Epithelial cell of proximal tubule (primary cell): ENCODE data around the gene ARFGEF2. TPM values are rescaled to one million over a fixed set of nuclear protein-coding genes. Genes with fewer than 3 reads are reported as not detected.

ENCODE experiments used
- DNase-seq: peaks from one replicate; pipeline ENCODE4 v3.0.0-alpha.2; 2011; ENCODE audit warnings: low read depth
- H3K4me3 ChIP-seq: 2 replicates; pipeline ENCODE4 v1.5.1; 2011; ENCODE audit warnings: low read depth, mild to moderate bottlenecking, low read length
- CTCF ChIP-seq: conservative IDR thresholded peaks from 2 replicates; pipeline ENCODE4 v1.5.1; 2012; ENCODE audit warnings: low read depth, mild to moderate bottlenecking, low read length
- total RNA-seq: library from RNA; depleted of rRNA; stranded (reverse); fragments of >200 nt; gene quantifications from 2 replicates; pipeline ENCODE4 v1.2.3, GENCODE V29; 2015

The ARFGEF2 gene
- total RNA-seq, 1 donor from 2014 or later, result 20.5 TPM

GRCh38 chr20:48891235-48892048, 30.1 kb upstream of the ARFGEF2 start:
- TF ChIP-seq CTCF, result no peak
- no peak for DNase-seq
- H3K4me3 ChIP-seq, result no peak overlapping the region

GRCh38 chr20:48892049-48892470, 29.5 kb upstream of the ARFGEF2 start:
- DNase-seq, result no peak
- TF ChIP-seq CTCF, result no peak
- no peak overlapping the region for H3K4me3 ChIP-seq

GRCh38 chr20:48892891-48893290, 28.6 kb upstream of the ARFGEF2 start:
- TF ChIP-seq CTCF, result no peak
- H3K4me3 ChIP-seq, result no peak overlapping the region
- no peak for DNase-seq

GRCh38 chr20:48893374-48893773, 28.1 kb upstream of the ARFGEF2 start:
- H3K4me3 ChIP-seq, result no peak overlapping the region
- TF ChIP-seq CTCF, result no peak
- DNase-seq, result no peak

- H3K4me3 ChIP-seq, result no peak overlapping the region
- DNase-seq, result peak; percentile 55
Measured at GRCh38 chr20:48897305-48898010, 24.1 kb upstream of the ARFGEF2 start.

GRCh38 chr20:48898210-48898609, 23.3 kb upstream of the ARFGEF2 start:
- DNase-seq, result peak; percentile 45
- H3K4me3 ChIP-seq, result no peak overlapping the region
- TF ChIP-seq CTCF, result no peak

More at GRCh38 chr20:48897305-48898010, 24.1 kb upstream of the ARFGEF2 start:
- no peak for TF ChIP-seq CTCF
